Measurements from ENCODE around the gene GBP4.

GBP4 gene

DNA sequence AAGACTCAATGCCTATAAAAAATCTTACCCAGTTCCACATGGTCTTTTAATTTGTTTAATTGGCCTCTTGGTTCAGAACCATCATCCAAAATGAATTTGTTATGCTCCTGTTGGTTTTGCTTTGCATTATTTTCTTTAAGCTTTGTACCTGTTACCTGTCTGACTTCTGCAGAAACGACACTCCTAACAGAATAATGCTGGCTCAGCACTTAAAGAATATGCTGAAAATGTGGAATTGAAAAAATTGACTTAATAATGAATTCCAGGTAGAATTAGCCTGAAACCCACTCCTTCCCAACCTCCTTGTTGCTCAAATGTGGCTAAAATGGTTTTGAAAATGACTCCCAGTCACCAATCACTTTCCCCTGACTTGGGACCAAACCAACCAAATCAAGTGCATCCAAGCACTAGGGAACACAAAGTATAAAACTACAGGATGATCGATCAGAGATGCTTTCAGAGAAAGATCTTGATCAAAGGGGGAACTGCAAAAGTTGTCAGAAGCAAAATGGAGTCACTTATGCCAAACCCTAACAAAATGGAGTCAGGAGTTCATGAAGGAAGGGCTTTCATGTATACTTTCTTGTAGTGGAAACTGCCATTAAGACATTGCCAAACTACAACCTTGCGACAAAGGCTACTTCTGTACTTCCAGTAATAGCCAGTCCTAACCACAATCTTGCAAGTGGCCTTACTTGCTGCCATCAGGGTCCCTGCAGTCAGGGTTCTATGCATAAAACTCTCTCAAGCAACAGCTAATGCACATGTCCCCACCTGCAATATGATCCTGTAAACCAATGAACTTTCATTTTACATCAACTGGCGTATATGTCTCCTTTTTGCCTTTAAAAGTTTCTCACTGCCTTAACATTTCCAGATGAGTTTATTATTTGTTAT, 28.3 kb downstream of the GBP4 start:
- no peak for DNase-seq

DNA sequence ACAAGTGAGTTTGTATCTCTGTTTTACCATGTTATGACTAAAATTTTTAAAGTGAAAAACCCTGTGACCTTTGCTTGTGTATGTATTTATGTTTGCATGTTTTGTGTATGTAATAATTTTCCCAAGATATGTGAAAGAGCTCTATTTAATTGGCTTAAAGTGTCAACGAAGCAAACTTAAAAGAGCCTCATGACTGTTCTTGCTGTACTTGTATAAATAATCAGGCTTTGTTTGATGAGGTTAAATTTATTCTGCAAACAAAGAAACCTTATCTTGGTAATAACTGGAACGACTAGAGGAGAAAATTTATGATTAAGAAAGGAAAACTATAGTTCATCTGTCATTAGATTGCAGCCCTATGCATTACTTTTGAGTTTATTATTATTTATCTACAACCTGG, 29.6 kb downstream of the GBP4 start:
- no peak for DNase-seq

DNA sequence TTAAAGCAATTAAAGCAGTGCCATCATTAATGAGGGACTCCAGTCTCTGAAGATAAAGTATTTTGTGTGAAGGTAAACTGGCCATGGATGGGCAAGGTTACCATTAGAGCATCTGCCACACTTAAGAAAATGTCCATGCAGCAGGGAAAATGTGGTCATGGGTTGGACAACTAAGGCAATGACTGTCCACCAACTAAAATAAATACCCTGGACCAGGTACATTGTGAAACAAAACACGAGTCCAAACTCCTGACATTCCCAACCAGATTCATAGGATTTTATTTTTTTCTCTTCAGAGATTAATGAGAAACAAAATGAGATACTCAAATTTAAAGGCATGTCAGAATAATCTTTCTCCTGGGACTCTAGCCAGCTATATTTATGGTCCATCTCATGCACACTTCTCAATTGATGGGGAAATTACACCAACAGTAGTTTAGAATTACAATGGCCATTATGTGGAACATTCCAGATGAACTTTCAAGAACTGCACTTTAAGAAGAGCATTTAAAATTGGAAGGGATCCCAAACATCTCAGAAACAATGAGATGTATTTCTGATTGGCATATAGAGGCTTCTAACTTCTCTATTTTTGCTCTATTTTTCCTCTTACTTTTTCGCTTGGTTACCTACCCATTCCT, 31.0 kb downstream of the GBP4 start:
- no peak for DNase-seq

DNA sequence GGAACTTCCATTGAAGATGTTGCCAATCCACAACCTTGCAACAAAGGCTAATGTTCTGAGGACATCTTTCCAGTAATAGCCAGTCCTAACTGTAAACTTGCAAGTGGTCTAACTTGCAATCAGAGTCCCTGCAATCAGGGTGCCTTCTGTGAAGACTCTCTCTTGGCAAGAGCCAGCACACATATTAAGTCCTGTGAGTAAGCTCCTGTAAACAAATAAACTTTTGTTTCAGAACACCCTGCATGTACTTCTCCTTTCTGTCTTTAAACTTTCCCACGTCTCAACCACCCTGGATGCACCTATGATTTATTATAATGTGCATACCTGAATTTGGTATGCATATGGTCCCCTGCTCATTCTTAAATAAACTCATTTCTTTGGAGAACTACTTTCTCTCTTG, 32.0 kb downstream of the GBP4 start:
- DNase-seq: no peak

DNA sequence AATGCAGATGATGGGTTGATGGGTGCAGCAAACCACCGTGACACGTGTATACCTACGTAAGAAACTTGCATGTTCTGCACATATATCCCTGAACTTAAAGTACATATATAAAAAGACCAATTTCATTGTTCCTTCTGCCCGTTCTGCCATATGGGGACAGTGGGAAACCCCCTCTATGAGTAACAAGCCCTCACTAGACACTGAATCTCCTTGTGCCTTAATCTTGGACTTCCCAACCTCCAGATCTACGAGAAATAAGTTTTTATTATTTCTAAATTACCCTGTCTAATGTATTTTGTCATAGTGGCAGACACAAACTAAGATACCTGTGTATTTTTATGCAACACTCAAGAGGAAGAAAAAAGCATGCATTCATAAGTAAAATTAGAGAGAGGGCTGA, 32.9 kb downstream of the GBP4 start:
- no peak for DNase-seq

DNA sequence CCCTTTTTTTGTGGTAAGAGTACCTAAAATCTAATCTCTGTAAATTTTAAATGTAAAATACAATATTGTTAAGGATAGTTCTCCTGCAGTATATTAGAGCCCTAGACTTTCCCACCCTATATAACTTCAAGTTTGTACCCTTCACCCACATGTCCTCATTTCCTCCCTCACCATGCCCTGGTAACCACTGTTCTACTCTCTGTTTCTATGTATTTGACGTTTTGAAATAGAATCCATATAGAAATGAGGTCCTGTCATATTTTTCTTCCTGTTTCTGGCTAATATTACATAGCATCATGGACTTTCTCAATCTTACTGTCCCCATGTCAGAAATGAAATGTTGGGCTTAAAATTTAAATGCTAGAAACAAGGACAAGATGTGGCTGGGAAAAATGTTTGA, 47.7 kb downstream of the GBP4 start:
- no peak for DNase-seq

DNA sequence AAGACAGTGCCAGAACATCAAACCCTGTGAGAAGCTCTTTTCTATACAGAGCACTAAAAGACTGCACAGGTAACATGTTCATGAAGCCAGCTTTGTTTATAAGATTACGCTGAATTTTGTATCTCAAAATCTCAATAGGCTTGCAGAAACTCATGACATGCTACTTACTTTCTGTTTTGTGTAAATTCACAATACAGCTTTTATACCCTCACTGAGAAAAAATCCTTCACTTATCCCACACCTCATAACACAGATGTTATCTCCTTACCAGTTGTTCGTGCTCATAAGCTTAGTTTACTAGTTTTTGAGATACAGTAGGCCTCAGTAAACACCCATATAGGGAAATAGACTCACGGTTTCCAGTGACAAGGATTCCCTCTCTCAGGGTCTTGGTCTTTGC, 48.8 kb downstream of the GBP4 start:
- DNase-seq: no peak

DNA sequence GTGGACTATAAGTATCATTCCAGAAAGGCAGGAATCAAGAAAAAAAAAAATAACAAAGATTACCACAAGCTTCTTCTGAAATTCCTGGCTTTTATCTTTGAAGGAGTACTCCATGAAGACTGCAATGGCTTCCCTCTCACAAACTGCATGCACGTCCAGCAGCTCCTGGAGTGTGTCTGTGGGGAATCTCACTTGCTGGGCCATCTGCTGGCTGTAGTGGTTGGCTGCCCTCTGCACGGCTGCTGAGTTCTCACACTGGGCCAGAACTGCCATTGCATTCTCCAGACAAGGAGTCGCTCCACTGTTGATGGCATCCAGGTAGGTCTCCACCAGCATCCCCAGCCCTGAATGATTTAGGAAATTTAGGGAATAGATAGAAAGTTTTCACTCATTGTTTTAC, 49.5 kb downstream of the GBP4 start:
- no peak for DNase-seq

DNA sequence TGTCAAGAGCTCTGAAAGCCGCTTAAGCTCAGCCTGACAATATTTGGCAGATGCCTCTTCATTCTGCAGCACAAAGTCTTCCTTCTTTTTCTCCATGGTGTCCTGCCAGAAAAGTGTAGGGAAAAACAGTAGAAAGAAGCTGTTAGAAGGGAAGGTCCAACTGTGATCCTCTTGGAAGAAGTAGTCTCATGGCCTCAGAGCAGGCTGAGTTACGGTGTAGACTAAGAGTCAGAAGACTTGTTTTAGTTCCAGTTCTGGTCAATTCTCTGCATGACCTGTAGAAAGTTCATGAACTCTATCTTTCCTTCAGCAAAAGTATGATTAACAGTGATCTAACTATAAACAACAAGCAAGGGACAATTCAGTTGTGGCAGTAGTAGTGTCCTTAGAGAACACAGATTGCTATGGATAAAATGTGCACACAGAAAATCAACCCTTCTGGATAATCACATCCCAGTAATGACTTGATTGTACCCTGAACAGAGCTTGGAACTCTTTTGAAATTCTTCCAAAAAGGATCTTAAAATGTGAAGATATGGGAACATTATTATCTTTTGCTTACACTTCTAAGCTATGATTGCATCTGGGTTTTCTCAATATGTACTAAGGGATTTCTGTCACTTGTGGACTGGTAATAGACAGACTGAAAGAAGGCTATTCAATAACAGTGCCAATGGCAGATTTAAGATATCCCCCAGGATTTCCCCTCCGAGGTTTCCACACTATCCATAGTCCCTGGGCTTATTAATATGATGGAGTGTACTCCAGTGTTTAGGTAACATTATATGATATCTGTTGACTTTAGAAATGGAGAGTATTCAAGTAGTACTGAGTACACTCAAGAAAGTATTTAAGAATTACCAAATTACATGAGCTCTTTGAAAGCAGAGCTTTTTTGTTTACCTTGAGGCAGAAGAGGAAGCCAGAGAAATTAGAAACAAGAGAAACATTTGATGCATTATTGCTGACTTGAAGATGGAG, 50.8 kb downstream of the GBP4 start:
- DNase-seq: no peak

DNA sequence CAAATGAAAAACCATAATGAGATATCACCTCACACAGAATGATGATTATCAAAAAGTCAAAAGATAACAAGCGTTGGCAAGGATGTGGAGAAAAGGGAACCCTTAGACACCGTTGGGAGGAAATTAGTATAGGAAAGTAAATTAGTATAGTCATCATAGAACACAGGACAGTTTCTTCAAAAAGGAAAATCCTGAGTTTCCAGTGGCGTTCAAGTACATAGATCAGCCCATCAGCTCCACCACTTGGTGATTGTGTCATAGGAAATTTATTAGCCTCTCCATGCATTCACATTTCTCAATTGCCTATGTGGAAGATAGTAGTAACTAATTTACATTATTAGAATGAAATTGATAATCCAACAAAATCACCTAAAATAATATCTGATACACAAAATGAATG, 52.0 kb downstream of the GBP4 start:
- no peak for DNase-seq

DNA sequence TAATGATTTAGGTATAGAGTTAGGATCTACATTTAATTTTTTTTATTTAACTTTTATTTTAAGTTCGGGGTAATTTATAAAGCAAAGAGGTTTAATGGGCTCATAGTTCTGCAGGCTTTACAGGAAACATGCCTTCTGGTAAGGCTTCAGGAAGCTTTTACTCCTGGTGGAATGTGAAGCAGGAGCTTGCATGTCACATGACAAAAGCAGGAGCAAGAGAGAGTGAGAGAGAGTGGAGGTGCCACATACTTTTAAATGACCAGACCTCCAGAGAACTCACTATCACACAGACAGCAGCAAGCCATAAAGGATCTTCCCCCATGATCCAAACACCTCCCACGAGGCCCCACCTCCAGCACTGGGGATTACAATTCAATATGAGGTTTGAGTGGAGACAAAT, 55.3 kb downstream of the GBP4 start:
- DNase-seq: no peak

DNA sequence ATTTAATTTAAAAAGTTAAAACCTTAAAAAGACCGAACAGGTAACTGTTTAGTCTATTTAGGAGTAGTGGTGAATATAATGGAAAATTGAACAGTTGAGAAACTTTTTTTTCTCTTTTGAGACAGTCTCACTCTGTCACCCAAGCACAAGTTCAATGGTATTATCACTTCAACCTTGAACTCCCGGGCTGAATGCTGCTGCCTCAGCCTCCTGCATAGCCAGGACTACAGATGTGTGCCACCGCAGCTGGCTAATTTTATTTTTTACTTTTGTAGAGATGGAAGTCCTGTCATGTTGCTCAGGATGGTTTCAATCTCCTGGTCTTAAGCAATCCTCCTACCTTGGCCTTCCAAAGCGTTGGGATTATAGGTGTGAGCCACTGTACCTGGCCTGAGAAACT, 56.6 kb downstream of the GBP4 start:
- DNase-seq: no peak

DNA sequence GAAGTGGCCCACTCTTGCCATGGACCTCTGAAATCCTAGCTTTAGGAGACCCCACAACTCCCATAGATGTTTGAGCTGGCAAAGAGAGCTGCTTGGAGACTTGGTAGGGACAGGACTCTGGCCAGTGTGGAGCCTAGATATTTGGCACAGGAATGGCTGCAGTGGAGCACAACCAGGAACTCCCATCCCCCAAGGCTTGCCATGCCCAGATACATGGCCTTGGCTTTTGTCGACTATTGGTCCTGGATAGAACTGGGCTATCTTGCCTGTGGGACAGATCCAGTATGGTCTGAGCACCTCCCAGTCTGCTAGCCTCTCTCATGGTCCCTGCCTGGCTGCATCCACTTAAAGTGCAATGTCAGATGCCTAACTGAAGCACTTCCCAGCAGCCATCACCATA, 65.0 kb downstream of the GBP4 start:
- DNase-seq: no peak
